Cardiac atrium fibroblast (primary cell): ENCODE results near the gene EHBP1. TPM values are rescaled to one million over a fixed set of nuclear protein-coding genes. Genes with fewer than 3 reads are reported as not detected.

Source experiments
- total RNA-seq: library from RNA; depleted of rRNA; stranded (reverse); fragments of >200 nt; gene quantifications from 2 replicates; pipeline ENCODE4 v1.2.3, GENCODE V29; 2015

The EHBP1 gene
- total RNA-seq: 14.6 and 37.4 TPM in 2 replicates

DNA sequence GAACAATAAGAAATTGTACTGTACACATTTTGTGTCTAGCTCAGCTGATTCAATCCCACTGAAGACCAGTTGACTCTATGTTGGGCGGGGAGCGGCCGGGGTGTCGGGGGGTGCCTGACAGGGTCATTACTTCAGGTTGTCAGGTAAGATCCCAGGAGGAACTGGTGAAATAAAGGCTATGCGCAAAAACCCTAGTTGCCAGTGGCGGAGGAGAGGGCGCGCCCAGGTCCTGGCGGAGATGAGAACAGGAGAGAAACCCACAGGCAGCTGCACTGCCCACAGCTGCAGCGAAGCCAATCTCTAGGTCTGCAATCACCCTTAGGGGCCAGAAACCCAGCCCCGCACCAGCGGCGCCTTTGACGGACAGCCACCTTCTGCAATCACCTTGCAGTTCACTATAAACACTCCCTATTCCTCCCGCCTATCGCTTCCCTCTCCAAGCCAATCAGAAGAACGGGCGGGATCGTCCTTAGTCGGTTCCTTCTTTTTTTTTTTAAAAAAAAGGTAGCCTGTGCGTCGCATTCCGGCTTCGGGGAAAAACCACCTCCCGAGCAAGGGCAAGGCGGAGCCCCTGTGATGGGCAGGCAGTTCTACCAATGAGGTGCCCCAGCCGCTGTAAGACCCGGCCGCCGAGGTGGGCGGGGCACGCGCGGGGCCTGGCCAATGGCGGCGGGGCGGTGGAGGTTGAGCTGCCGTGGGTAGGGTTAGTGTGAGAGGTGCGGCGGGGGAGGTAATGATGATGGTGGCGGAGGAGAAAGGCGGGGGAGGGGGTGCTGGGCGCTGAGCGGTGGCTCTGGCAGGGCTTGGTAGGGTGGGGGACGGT, at the start of gene EHBP1:
TSS of gene EHBP1 (plus strand) at position 707 of the 823 bp plus-strand sequence. CDS start 1,479 bp downstream, outside the sequence.

DNA sequence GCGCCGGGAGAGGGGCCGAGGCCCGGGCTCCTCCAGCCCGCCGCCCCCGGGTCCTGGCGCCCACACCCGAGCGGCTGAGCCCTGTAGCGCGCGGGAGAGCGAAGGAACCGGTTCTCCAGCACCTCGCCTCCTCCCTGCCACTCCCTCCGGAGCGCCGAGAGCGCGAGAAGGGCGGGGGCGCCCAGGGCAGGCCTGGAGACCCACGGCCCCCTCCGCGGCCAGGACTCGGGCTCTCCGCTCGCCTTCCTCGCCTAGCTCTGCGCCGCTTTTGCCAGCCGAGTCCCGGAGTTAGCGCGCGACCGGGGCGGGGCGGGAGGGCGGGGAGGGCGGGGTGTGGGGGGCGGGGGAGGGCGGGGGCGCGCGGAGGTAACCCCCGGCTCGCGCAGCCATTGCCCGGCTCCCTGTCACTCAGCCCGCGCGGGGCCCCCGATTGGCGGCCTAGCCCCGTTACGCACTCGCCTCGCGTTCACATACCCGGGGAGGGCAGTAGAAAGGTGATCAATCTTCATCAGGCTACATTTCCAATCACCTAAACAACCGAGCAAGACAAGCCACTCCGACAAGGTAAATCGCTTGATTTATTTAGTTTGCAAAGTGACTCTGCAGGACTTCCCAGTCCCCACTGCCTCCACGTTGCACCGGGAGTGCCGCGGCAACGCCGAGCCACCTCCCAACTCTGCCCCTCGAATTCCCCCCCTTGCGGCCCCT, 345.0 kb downstream of the EHBP1 start, which contains the start of gene OTX1:
TSS of gene OTX1 (plus strand) at position 497 of the 708 bp plus-strand sequence. CDS start 2,161 bp downstream, outside the sequence.

Other genes starting within 250 kb of the EHBP1 start
- gene TMEM17, start 199.5 kb upstream of the EHBP1 start, total RNA-seq: 1.4 and 1.5 TPM in 2 replicates